ENCODE data around the gene RPS26. TPM values are rescaled to one million over a fixed set of nuclear protein-coding genes. Genes with fewer than 3 reads are reported as not detected.

The RPS26 gene
- total and polyA plus RNA-seq, 2 of the 13 experiments (the other 11 are each of a cell fraction or from before 2014, with no cell fraction given), result 150 to 421 TPM

DNA sequence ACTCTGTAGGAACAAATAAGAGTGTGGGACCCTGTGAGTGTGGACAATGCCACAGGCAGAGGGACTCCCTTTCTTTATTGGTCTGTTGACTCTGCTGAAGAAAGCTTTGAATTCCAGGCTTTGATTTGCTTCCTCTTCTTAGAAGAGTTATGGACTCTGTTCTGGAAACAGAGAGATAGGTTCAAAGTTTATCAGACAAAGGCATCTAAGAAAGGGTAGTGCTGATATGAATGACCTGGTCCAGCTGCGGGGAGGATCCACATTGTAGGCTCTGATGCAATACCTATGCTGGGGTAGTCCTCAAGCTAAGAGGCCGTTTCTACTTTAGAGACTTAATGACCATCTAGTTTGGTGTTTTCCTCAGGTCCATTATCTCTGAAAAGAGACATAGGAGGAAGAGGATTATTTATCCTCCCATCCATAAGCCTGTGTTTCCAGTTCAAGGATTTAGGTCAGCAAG is 31.6 kb upstream of the RPS26 start (continued):
- TF ChIP-seq, protein P1, sequence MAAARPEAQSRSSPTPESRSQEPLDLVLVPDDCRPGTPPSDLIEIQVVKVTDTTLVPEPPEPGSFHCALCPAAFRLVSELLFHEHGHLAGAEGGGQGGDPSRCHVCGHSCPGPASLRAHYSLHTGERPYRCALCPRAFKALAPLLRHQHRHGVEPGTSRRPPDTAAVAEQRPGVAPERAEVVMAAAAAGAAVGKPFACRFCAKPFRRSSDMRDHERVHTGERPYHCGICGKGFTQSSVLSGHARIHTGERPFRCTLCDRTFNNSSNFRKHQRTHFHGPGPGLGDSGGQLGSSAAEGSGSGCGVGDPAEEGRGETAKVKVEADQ (CRISPR knock-in tag; IDR thresholded peaks at IDR 0.05; ENCODE audit: borderline replicate concordance), result no peak
- TF ChIP-seq SOX5 (CRISPR knock-in tag; IDR thresholded peaks at IDR 0.05; ENCODE audit: borderline replicate concordance) (peak; percentile 92), ZFP62 (CRISPR knock-in tag; IDR thresholded peaks at IDR 0.05) (no peak), PITX1 (CRISPR knock-in tag; IDR thresholded peaks at IDR 0.05) (0 out of 2 replicates have a peak, but pooled peaks have one; percentile 49), HOMEZ (CRISPR knock-in tag; IDR thresholded peaks at IDR 0.05; ENCODE audit: low read depth) (0 out of 2 replicates have a peak, but pooled peaks have one; percentile 23), ZNF773 (CRISPR knock-in tag; IDR thresholded peaks at IDR 0.05; ENCODE audit: borderline replicate concordance) (no peak), MXD4 (CRISPR knock-in tag; IDR thresholded peaks at IDR 0.05) (peak; percentile 26; the same call in 1 of the 2 replicates), ZNF124 (CRISPR knock-in tag; IDR thresholded peaks at IDR 0.05) (no peak), ZNF121 (CRISPR knock-in tag; IDR thresholded peaks at IDR 0.05) (peak; percentile 48; the same call in 1 of the 2 replicates), YEATS4 (CRISPR knock-in tag; IDR thresholded peaks at IDR 0.05; ENCODE audit: borderline replicate concordance) (no peak), ZNF362 (CRISPR knock-in tag; IDR thresholded peaks at IDR 0.05; ENCODE audit: borderline replicate concordance) (peak; percentile 21; the same call in 1 of the 2 replicates), FOXK1 (CRISPR knock-in tag; IDR thresholded peaks at IDR 0.05; ENCODE audit: borderline replicate concordance, low read depth) (peak; percentile 36; the same call in 1 of the 2 replicates), THAP11 (CRISPR knock-in tag; IDR thresholded peaks at IDR 0.05) (peak; percentile 57), ZMYM2 (CRISPR knock-in tag; IDR thresholded peaks at IDR 0.05) (peak; percentile 63; the same call in 1 of the 2 replicates), ZNF512B (CRISPR knock-in tag; IDR thresholded peaks at IDR 0.05; ENCODE audit: borderline replicate concordance) (no peak), SP5 (CRISPR knock-in tag; IDR thresholded peaks at IDR 0.05; ENCODE audit: borderline replicate concordance, low read depth) (0 out of 2 replicates have a peak, but pooled peaks have one; percentile 53), KDM3A (CRISPR knock-in tag; IDR thresholded peaks at IDR 0.05; ENCODE audit: low read depth) (0 out of 2 replicates have a peak, but pooled peaks have one; percentile 34), CHD2 (IDR thresholded peaks at IDR 0.05; ENCODE audit: low read depth, low read length) (no peak)
- TF ChIP-seq, protein P2, sequence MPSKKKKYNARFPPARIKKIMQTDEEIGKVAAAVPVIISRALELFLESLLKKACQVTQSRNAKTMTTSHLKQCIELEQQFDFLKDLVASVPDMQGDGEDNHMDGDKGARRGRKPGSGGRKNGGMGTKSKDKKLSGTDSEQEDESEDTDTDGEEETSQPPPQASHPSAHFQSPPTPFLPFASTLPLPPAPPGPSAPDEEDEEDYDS (CRISPR knock-in tag; IDR thresholded peaks at IDR 0.05), result peak; percentile 34; the same call in 1 of the 2 replicates
- TF ChIP-seq, protein P3, sequence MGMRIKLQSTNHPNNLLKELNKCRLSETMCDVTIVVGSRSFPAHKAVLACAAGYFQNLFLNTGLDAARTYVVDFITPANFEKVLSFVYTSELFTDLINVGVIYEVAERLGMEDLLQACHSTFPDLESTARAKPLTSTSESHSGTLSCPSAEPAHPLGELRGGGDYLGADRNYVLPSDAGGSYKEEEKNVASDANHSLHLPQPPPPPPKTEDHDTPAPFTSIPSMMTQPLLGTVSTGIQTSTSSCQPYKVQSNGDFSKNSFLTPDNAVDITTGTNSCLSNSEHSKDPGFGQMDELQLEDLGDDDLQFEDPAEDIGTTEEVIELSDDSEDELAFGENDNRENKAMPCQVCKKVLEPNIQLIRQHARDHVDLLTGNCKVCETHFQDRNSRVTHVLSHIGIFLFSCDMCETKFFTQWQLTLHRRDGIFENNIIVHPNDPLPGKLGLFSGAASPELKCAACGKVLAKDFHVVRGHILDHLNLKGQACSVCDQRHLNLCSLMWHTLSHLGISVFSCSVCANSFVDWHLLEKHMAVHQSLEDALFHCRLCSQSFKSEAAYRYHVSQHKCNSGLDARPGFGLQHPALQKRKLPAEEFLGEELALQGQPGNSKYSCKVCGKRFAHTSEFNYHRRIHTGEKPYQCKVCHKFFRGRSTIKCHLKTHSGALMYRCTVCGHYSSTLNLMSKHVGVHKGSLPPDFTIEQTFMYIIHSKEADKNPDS (CRISPR knock-in tag; IDR thresholded peaks at IDR 0.05), result no peak
